OCI-LY7 (cell line): ENCODE data around the gene AOX1.

Experiments
- EZH2phosphoT487 ChIP-seq: fragments of 200-600 bp; sonication (generic); IDR thresholded peaks from 2 replicates; pipeline ENCODE4 v1.6.1; 2018; ENCODE audit warnings: low read depth, borderline replicate concordance, mild to moderate bottlenecking, mixed run types, antibody characterized with exemption, low read length, moderate library complexity, mixed read lengths
- TF ChIP-seq, protein P1 (sequence below): fragments of 200-600 bp; sonication (generic); conservative IDR thresholded peaks from 2 replicates; pipeline ENCODE4 v1.5.1; 2014; ENCODE audit warnings: mild to moderate bottlenecking, antibody characterized with exemption, low read length, moderate library complexity, mixed read lengths

DNA sequence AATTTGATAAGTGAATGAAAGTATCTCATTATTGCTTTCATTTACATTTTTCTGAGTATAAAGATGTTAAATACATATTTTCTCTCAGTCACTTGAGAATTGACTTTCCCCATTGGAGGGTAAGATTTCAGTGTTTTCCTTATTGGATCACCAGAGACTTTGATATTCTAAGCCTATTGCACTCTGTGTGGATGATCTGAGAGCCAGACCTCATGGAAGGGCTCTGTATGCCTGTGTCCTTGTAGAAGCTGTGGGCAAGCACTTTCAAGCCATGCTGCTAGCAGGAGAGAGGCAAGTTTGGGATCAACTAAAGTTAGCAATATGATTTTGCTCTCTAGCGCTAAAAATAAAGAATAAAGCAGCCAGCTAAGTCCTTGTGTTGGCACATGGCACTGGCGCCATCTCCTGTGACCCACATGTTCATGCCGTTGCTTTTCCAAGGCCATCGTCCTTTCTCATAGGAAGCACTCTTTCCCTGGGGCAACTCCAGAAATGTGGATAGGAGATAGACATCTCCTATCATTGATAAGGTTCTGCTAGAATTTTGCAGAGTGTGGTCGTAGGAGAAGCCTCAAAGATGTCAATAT, 72.6 kb downstream of the AOX1 start:
- TF ChIP-seq, protein P1, sequence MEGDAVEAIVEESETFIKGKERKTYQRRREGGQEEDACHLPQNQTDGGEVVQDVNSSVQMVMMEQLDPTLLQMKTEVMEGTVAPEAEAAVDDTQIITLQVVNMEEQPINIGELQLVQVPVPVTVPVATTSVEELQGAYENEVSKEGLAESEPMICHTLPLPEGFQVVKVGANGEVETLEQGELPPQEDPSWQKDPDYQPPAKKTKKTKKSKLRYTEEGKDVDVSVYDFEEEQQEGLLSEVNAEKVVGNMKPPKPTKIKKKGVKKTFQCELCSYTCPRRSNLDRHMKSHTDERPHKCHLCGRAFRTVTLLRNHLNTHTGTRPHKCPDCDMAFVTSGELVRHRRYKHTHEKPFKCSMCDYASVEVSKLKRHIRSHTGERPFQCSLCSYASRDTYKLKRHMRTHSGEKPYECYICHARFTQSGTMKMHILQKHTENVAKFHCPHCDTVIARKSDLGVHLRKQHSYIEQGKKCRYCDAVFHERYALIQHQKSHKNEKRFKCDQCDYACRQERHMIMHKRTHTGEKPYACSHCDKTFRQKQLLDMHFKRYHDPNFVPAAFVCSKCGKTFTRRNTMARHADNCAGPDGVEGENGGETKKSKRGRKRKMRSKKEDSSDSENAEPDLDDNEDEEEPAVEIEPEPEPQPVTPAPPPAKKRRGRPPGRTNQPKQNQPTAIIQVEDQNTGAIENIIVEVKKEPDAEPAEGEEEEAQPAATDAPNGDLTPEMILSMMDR = no peak
- no peak for TF ChIP-seq EZH2phosphoT487
